SK-N-SH (cell line): Measurements from ENCODE around the gene TMEM87B. TPM values are rescaled to one million over a fixed set of nuclear protein-coding genes. Genes with fewer than 3 reads are reported as not detected.

Experiments used
- CTCF ChIA-PET: fragments of 300-600, 350-600 bp; formaldehyde crosslinking; extraction: SDS; loops from one replicate; lab custom pipeline; 2021; lab: Yijun Ruan, JAX
- POLR2A ChIA-PET: fragments of 350-600 bp; sonication (Branson Sonifier 250); formaldehyde crosslinking; extraction: SDS; loops from one replicate; lab custom pipeline; 2020; ENCODE audit warnings: antibody characterized with exemption, inconsistent platforms; lab: Yijun Ruan, JAX
- DNase-seq: peaks from one replicate; pipeline ENCODE4 v3.0.0; 2012
- H2AFZ ChIP-seq: fragments of 200-600 bp; sonication (generic); 2 replicates; pipeline ENCODE4 v1.8.1; 2016; ENCODE audit warnings: antibody characterized with exemption, mild to moderate bottlenecking, low read depth
- H3F3A ChIP-seq: fragments of 200-600 bp; sonication (generic); replicated peaks from 2 replicates; pipeline ENCODE3; 2016; ENCODE audit warnings: antibody characterized with exemption, mild to moderate bottlenecking; ENCODE audit not compliant: insufficient read depth
- H3K27ac ChIP-seq, 2 experiments: fragments of 200-500 bp in 1 of 2; fragments of 200-600 bp in 1 of 2; sonication (Bioruptor generic) in 1 of 2; sonication (generic), shearing (Covaris generic) in 1 of 2; 2 replicates each; pipeline versions ENCODE4 v1.5.1 to v1.6.1; 2014 to 2016; ENCODE audit warnings: low read depth in 2 of 2, inconsistent platforms in 1 of 2, low read length in 1 of 2, mild to moderate bottlenecking in 1 of 2, mixed read lengths in 1 of 2
- H3K27me3 ChIP-seq: fragments of 200-600 bp; sonication (generic), shearing (Covaris generic); 2 replicates; pipeline ENCODE4 v1.6.1; 2016; ENCODE audit warnings: mixed run types; ENCODE audit not compliant: insufficient read depth
- H3K36me3 ChIP-seq, 2 experiments: fragments of 200-500 bp in 1 of 2; fragments of 200-600 bp in 1 of 2; sonication (Bioruptor generic) in 1 of 2; sonication (generic) in 1 of 2; replicated peaks in 1 of 2; 2 replicates each; pipeline versions ENCODE3 to v1.5.1; 2014 to 2016; ENCODE audit warnings: low read length in 1 of 2, mild to moderate bottlenecking in 1 of 2; ENCODE audit not compliant: insufficient read depth in 2 of 2, control insufficient read depth in 1 of 2
- H3K4me1 ChIP-seq, 2 experiments: fragments of 200-500 bp in 1 of 2; fragments of 200-600 bp in 1 of 2; sonication (Bioruptor generic) in 1 of 2; sonication (generic), shearing (Covaris generic) in 1 of 2; 2 replicates each; pipeline versions ENCODE4 v1.5.1 to v1.6.1; 2014 to 2016; ENCODE audit warnings: low read depth in 1 of 2, low read length in 1 of 2, mixed run types in 1 of 2; ENCODE audit not compliant: insufficient read depth in 2 of 2, control insufficient read depth in 1 of 2
- H3K4me2 ChIP-seq: fragments of 200-600 bp; sonication (generic), shearing (Covaris generic); 2 replicates; pipeline ENCODE4 v1.6.1; 2017; ENCODE audit warnings: mixed run types
- H3K4me3 ChIP-seq, 2 experiments: fragments of 200-500 bp in 1 of 2; fragments of 200-600 bp in 1 of 2; sonication (Bioruptor generic) in 1 of 2; sonication (generic), shearing (Covaris generic) in 1 of 2; 2 replicates each; pipeline versions ENCODE4 v1.5.1 to v1.8.1; 2014 to 2016; ENCODE audit warnings: low read depth in 2 of 2, inconsistent platforms in 1 of 2, low read length in 1 of 2, mild to moderate bottlenecking in 1 of 2, mixed read lengths in 1 of 2, moderate library complexity in 1 of 2
- H3K79me2 ChIP-seq: fragments of 200-600 bp; sonication (generic); 2 replicates; pipeline ENCODE4 v1.8.1; 2017; ENCODE audit warnings: mild to moderate bottlenecking; ENCODE audit not compliant: insufficient read depth
- H3K9ac ChIP-seq: fragments of 200-600 bp; sonication (generic); 2 replicates; pipeline ENCODE4 v1.6.1; 2017; ENCODE audit warnings: mixed run types
- H3K9me2 ChIP-seq: fragments of 200-600 bp; sonication (generic); 2 replicates; pipeline ENCODE4 v1.6.1; 2017; ENCODE audit warnings: mixed run types
- H3K9me3 ChIP-seq: fragments of 200-600 bp; sonication (generic); 2 replicates; pipeline ENCODE4 v1.6.1; 2017; ENCODE audit warnings: mixed run types, mild to moderate bottlenecking, moderate library complexity
- H4K20me1 ChIP-seq: fragments of 200-600 bp; sonication (generic); 2 replicates; pipeline ENCODE4 v1.6.1; 2017; ENCODE audit warnings: mild to moderate bottlenecking, mixed run types; ENCODE audit not compliant: insufficient read depth
- ELF1 ChIP-seq: IDR thresholded peaks from 2 replicates; pipeline ENCODE4 v1.4.0; 2012
- EP300 ChIP-seq, 2 experiments: IDR thresholded peaks; 2 replicates each; pipeline versions ENCODE4 v1.4.0 to v1.6.1; 2012; ENCODE audit warnings: borderline replicate concordance in 1 of 2, low read depth in 1 of 2, low read length in 1 of 2
- FOSL2 ChIP-seq: IDR thresholded peaks from 2 replicates; pipeline ENCODE4 v1.4.0; 2012; ENCODE audit warnings: low read depth, mild to moderate bottlenecking, moderate library complexity, borderline replicate concordance
- FOXM1 ChIP-seq: IDR thresholded peaks from 2 replicates; pipeline ENCODE4 v1.4.0; 2012; ENCODE audit warnings: low read depth, mild to moderate bottlenecking
- GABPA ChIP-seq: IDR thresholded peaks from 2 replicates; pipeline ENCODE4 v1.4.0; 2012; ENCODE audit warnings: low read depth, mild to moderate bottlenecking
- GATA2 ChIP-seq: sonication (generic); formaldehyde crosslinking; IDR thresholded peaks from 2 replicates; pipeline ENCODE4 v1.5.0; 2020; ENCODE audit warnings: mild to moderate bottlenecking, missing genetic modification reagents
- JUND ChIP-seq: IDR thresholded peaks from 2 replicates; pipeline ENCODE4 v1.4.0; 2012
- MXI1 ChIP-seq: IDR thresholded peaks from 2 replicates; pipeline ENCODE4 v1.6.1; 2012; ENCODE audit warnings: mild to moderate bottlenecking, low read depth, low read length, improper control_type of control experiment
- NFIC ChIP-seq: IDR thresholded peaks from 2 replicates; pipeline ENCODE4 v1.4.0; 2012; ENCODE audit warnings: borderline replicate concordance
- NRF1 ChIP-seq: IDR thresholded peaks from 2 replicates; pipeline ENCODE4 v1.6.1; 2012; ENCODE audit warnings: low read depth, mild to moderate bottlenecking, low read length
- POLR2AphosphoS5 ChIP-seq: IDR thresholded peaks from 2 replicates; pipeline ENCODE4 v1.6.1; 2012; ENCODE audit warnings: low read depth, low read length
- RAD21 ChIP-seq: IDR thresholded peaks from 2 replicates; pipeline ENCODE4 v1.6.1; 2012; ENCODE audit warnings: mild to moderate bottlenecking, low read length
- RCOR1 ChIP-seq: fragments of 150-350 bp; IDR thresholded peaks from 2 replicates; pipeline ENCODE4 v1.6.1; 2017; ENCODE audit warnings: antibody characterized with exemption, low read length
- RFX5 ChIP-seq: IDR thresholded peaks from 2 replicates; pipeline ENCODE4 v1.6.1; 2012; ENCODE audit warnings: mild to moderate bottlenecking, improper control_type of control experiment, low read length
- RXRA ChIP-seq: IDR thresholded peaks from 2 replicates; pipeline ENCODE4 v1.4.0; 2012; ENCODE audit warnings: low read depth, mild to moderate bottlenecking, borderline replicate concordance
- SIN3A ChIP-seq: IDR thresholded peaks from 2 replicates; pipeline ENCODE4 v1.6.1; 2012; ENCODE audit warnings: low read depth, mild to moderate bottlenecking, low read length, moderate library complexity, borderline replicate concordance
- SMC3 ChIP-seq: IDR thresholded peaks from 2 replicates; pipeline ENCODE4 v1.6.1; 2012; ENCODE audit warnings: low read depth, low read length, improper control_type of control experiment
- TAF1 ChIP-seq: IDR thresholded peaks from 2 replicates; pipeline ENCODE4 v1.6.1; 2012; ENCODE audit warnings: low read depth, mild to moderate bottlenecking, low read length, moderate library complexity, borderline replicate concordance
- TCF12 ChIP-seq: IDR thresholded peaks from 2 replicates; pipeline ENCODE4 v1.4.0; 2012
- WGBS: methylation state at CpG from one replicate; pipeline ENCODE4 v1.1.6; 2017; ENCODE audit warnings: low lambda C conversion rate; 5-methylcytosine and 5-hydroxymethylcytosine counted together
- polyA plus RNA-seq, 3 experiments: library from polyadenylated mRNA; depleted of rRNA; stranded (reverse); fragments of >200 nt; gene quantifications; 2 replicates each; pipeline ENCODE4 v1.2.3, GENCODE V29; 2012
- TF ChIP-seq, protein P1 (sequence below): fragments of 150-350 bp; IDR thresholded peaks from 2 replicates; pipeline ENCODE4 v1.6.1; 2017; ENCODE audit warnings: antibody characterized with exemption, low read length, low read depth, borderline replicate concordance
- TF ChIP-seq, protein P2 (sequence below): IDR thresholded peaks from 2 replicates; pipeline ENCODE4 v1.4.0; 2012; ENCODE audit warnings: low read depth

TMEM87B gene
- polyA plus RNA-seq, 1 of the 3 experiments (the other 2 are of a cell fraction): 7.9 TPM

DNA sequence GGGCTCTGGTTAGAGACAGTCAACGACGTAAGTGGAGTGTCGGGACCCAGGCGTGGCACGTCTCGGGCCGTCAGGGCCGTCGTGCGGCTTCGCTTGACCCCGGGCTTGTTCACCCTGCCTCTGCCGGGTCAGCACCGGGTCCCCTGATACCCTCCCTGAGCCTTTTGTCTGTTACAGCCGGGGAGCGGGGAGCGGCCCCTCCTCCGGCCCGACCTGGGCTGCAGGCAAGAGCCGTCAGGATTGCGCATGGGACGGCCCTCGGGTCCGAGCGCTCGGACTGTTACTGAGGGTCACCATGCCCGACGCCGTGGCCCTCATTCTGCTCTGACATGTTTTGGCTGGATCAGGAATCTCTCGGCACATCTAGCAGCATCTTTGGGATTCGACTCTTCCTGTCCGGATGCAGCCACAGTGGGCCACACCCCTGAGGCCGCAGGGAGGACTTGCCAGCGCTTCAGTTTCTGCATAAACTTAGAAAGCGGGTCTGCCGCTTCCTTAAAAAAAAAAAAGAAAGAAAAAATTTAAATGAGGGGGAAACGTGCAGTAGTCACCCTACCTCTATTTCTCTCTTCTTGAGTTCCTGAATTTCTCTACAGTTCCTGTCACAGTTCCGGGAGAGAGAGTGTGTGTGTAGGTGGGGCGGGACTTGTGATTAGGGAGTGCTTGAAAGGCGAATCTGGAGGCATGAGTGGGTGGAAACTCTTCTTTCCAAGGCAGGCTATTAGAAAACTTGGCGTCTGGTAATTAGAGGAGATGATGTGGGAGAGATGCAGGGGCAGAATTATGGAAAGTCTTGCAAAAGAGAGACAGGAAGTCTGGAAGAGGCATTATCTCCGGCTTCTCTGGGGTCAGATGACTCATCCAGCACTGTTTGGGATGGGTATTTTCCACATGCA lies 909 bp downstream of the TMEM87B start:
- ChIA-PET CTCF (interaction anchor here (10.1 kb wide), 1 partner anchor 164 kb away, joined by 215 read pairs; no protein-coding TSS in a partner anchor), POLR2A (interaction anchor here (0.8 kb wide), 1 partner anchor 530 kb away, joined by 3 read pairs; no protein-coding TSS in a partner anchor)
- peak; percentile 83; the same call in 1 of the 2 replicates for TF ChIP-seq SIN3A
- peak; percentile 71 for TF ChIP-seq TAF1
- TF ChIP-seq RCOR1: 0 out of 2 replicates have a peak, but pooled peaks have one; percentile 9
- TF ChIP-seq, protein P1, sequence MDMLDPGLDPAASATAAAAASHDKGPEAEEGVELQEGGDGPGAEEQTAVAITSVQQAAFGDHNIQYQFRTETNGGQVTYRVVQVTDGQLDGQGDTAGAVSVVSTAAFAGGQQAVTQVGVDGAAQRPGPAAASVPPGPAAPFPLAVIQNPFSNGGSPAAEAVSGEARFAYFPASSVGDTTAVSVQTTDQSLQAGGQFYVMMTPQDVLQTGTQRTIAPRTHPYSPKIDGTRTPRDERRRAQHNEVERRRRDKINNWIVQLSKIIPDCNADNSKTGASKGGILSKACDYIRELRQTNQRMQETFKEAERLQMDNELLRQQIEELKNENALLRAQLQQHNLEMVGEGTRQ: no peak
- TF ChIP-seq, protein P2, sequence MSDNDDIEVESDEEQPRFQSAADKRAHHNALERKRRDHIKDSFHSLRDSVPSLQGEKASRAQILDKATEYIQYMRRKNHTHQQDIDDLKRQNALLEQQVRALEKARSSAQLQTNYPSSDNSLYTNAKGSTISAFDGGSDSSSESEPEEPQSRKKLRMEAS: peak; percentile 52; the same call in 1 of the 2 replicates
- no peak for TF ChIP-seq NRF1
- peak; percentile 11; the same call in 1 of the 2 replicates for TF ChIP-seq SMC3
- TF ChIP-seq ELF1: peak; percentile 81; the same call in 1 of the 2 replicates
- peak; percentile 42; the same call in 1 of the 2 replicates for TF ChIP-seq TCF12
- TF ChIP-seq FOXM1: no peak
- peak; percentile 32; the same call in 1 of the 2 replicates for TF ChIP-seq RXRA
- peak; percentile 87 for TF ChIP-seq MXI1
- TF ChIP-seq FOSL2: peak; percentile 81; the same call in 1 of the 2 replicates
- TF ChIP-seq GABPA: peak; percentile 65
- TF ChIP-seq NFIC: no peak; the same call in 1 of the 2 replicates
- peak; percentile 31; the same call in 1 of the 2 replicates for TF ChIP-seq GATA2
- TF ChIP-seq RFX5: no peak
- TF ChIP-seq JUND: peak; percentile 61
- TF ChIP-seq EP300 (IDR thresholded peaks at IDR 0.05; ENCODE audit: borderline replicate concordance in 1 of 2, low read depth in 1 of 2, low read length in 1 of 2): peak in 1 of 2 experiments; percentile 53; a peak in 1 of 4 replicates
- TF ChIP-seq POLR2AphosphoS5: peak; percentile 78
- TF ChIP-seq RAD21: no peak

More for the DNA sequence above, 909 bp downstream of the TMEM87B start:
- Histone ChIP-seq H3K79me2 (peaks cover 49% of the 10 kb centered on the region), H3K27ac (peak overlapping the region; percentile 74 to 93), H3K4me2 (peak overlapping the region; percentile 95), H3K4me1 (peaks cover 15 to 18% of the 10 kb centered on the region in 2 experiments), H3F3A (peaks cover 29% of the 10 kb centered on the region), H3K4me3 (peak overlapping the region; percentile 83 to 88), H3K9me2 (no peaks in the 10 kb centered on the region), H3K36me3 (peaks cover 3 to 18% of the 10 kb centered on the region in 2 experiments), H3K9me3 (no peaks in the 10 kb centered on the region), H4K20me1 (no peaks in the 10 kb centered on the region; the same call in 1 of the 2 replicates), H3K27me3 (no peaks in the 10 kb centered on the region), H2AFZ (peak overlapping the region; percentile 55), H3K9ac (peak overlapping the region; percentile 90)
- under 1% methylated on average over 23 of the region's 42 CpGs for WGBS
- DNase-seq: peak; percentile 44
